HEK293T (cell line): ENCODE measurements around the gene DUSP10.

ENCODE experiments used
- CTCF ChIA-PET: fragments of 350-600 bp; formaldehyde crosslinking; extraction: SDS; loops from one replicate; lab custom pipeline; 2021; ENCODE audit warnings: antibody characterized with exemption, inconsistent platforms; lab: Yijun Ruan, JAX
- POLR2A ChIA-PET: fragments of 350-600 bp; formaldehyde crosslinking; extraction: SDS; loops from one replicate; lab custom pipeline; 2020; ENCODE audit warnings: antibody characterized with exemption, inconsistent platforms; lab: Yijun Ruan, JAX
- DNase-seq: peaks from one replicate; pipeline ENCODE4 v3.0.0; 2012; ENCODE audit warnings: mixed read lengths; ENCODE audit errors: extremely low spot score
- ARNT ChIP-seq: fragments of 450-650 bp; IDR thresholded peaks from 2 replicates; pipeline ENCODE4 v1.6.1; 2017; ENCODE audit warnings: mild to moderate bottlenecking
- BHLHE40 ChIP-seq: fragments of 450-650 bp; IDR thresholded peaks from 2 replicates; pipeline ENCODE4 v1.6.1; 2016; ENCODE audit warnings: mild to moderate bottlenecking, moderate library complexity, borderline replicate concordance
- CTBP1 ChIP-seq: fragments of 450-650 bp; IDR thresholded peaks from 2 replicates; pipeline ENCODE4 v1.6.1; 2016; ENCODE audit warnings: borderline replicate concordance
- ELF4 ChIP-seq: fragments of 450-650 bp; IDR thresholded peaks from 2 replicates; pipeline ENCODE4 v1.6.1; 2017; ENCODE audit warnings: antibody characterized with exemption
- FOXA1 ChIP-seq: fragments of 450-650 bp; IDR thresholded peaks from 2 replicates; pipeline ENCODE4 v1.6.1; 2016; ENCODE audit warnings: mild to moderate bottlenecking
- FOXK2 ChIP-seq: fragments of 450-650 bp; IDR thresholded peaks from 2 replicates; pipeline ENCODE4 v1.6.1; 2016; ENCODE audit warnings: mild to moderate bottlenecking
- FOXM1 ChIP-seq: fragments of 450-650 bp; IDR thresholded peaks from 2 replicates; pipeline ENCODE4 v1.6.1; 2017; ENCODE audit warnings: mild to moderate bottlenecking, borderline replicate concordance
- HDGF ChIP-seq: fragments of 450-650 bp; IDR thresholded peaks from 2 replicates; pipeline ENCODE4 v1.6.1; 2017; ENCODE audit warnings: antibody characterized with exemption, borderline replicate concordance
- L3MBTL2 ChIP-seq: fragments of 450-650 bp; conservative IDR thresholded peaks from 2 replicates; pipeline ENCODE4 v1.6.1; 2016; ENCODE audit warnings: mild to moderate bottlenecking
- LEF1 ChIP-seq: fragments of 450-650 bp; IDR thresholded peaks from 2 replicates; pipeline ENCODE4 v1.6.1; 2017; ENCODE audit warnings: mild to moderate bottlenecking, borderline replicate concordance
- NFRKB ChIP-seq: fragments of 450-650 bp; IDR thresholded peaks from 2 replicates; pipeline ENCODE4 v1.6.1; 2016; ENCODE audit warnings: mild to moderate bottlenecking, moderate library complexity
- SP1 ChIP-seq: fragments of 450-650 bp; IDR thresholded peaks from 2 replicates; pipeline ENCODE4 v1.6.1; 2017
- SUZ12 ChIP-seq: fragments of 450-650 bp; IDR thresholded peaks from 2 replicates; pipeline ENCODE4 v1.6.1; 2016; ENCODE audit warnings: mild to moderate bottlenecking
- TARDBP ChIP-seq: fragments of 450-650 bp; IDR thresholded peaks from 2 replicates; pipeline ENCODE4 v1.6.1; 2016
- ZNF384 ChIP-seq: fragments of 450-650 bp; IDR thresholded peaks from 2 replicates; pipeline ENCODE4 v1.6.1; 2016
- TF ChIP-seq, protein P1 (sequence below): fragments of 450-650 bp; IDR thresholded peaks from 2 replicates; pipeline ENCODE4 v1.6.1; 2016

Gene DUSP10

DNA sequence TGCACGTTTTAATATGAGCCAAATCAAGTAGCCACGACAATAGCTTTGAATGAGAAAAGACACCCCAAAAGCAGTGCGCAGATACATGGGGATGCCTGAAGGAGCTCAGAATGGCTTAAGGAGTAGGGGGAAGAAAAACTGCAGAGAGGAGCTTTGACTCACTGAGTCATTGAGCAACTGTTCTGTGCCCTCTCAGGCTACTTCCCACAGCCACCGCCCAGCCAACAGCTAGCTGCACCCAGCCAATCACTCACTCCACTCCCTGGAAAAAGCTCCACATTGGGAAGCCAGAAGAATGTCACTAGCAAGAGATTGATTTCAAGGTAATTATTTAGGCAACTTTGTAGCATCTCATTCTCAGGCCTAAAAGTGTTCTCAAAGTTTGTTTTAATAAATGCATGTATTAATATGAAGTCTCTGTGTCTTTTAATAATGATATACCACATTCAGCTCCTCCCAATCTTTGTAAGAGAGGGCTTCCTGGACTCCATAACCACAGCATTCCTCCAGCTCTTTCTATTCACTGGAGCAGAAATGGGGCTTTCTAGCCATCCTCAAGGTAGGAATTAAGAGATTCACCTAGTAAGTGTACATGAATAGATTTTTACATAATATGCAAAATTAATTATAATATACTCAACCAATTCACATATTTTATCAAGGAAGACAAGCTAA is 16.8 kb downstream of the DUSP10 start:
- no peak for DNase-seq
- ChIA-PET CTCF (interaction anchor here (0.5 to 0.7 kb wide), 2 partner anchors 15 to 730 kb away, joined by 3 read pairs; no protein-coding TSS in a partner anchor), POLR2A (interaction anchor here (2.2 kb wide), 1 partner anchor 17 kb away, joined by 8 read pairs; the partner anchor contains the start of gene DUSP10)
- no peak for TF ChIP-seq HDGF
- TF ChIP-seq BHLHE40: no peak

DNA sequence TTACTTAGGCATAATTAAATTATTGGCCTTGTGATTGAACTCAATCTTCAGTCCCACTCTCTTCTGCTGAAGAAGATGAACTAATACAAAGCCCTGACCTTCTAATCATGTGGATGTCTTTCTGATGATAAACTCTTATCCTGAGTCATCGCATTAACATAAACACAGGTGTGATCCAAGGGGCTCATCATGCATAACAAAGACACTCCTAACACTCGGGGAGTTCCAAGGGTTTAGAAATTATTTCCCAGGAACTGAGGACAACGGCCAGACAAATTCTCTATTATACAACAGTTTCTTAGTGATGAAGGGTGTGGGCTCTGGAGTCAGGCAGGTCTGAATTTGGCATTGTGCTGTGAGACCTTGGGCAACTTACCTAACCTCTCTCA is 18.0 kb downstream of the DUSP10 start:
- CTCF ChIA-PET: no interaction called here
- TF ChIP-seq SUZ12 (no peak), ARNT (no peak), BHLHE40 (no peak), FOXA1 (no peak), SP1 (no peak), ELF4 (no peak), TARDBP (no peak), L3MBTL2 (no peak), CTBP1 (no peak), LEF1 (no peak), FOXK2 (no peak), HDGF (no peak), FOXM1 (no peak), ZNF384 (no peak), NFRKB (no peak)
- TF ChIP-seq, protein P1, sequence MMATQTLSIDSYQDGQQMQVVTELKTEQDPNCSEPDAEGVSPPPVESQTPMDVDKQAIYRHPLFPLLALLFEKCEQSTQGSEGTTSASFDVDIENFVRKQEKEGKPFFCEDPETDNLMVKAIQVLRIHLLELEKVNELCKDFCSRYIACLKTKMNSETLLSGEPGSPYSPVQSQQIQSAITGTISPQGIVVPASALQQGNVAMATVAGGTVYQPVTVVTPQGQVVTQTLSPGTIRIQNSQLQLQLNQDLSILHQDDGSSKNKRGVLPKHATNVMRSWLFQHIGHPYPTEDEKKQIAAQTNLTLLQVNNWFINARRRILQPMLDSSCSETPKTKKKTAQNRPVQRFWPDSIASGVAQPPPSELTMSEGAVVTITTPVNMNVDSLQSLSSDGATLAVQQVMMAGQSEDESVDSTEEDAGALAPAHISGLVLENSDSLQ: no peak
- POLR2A ChIA-PET: no interaction called here
- DNase-seq: no peak

DNA sequence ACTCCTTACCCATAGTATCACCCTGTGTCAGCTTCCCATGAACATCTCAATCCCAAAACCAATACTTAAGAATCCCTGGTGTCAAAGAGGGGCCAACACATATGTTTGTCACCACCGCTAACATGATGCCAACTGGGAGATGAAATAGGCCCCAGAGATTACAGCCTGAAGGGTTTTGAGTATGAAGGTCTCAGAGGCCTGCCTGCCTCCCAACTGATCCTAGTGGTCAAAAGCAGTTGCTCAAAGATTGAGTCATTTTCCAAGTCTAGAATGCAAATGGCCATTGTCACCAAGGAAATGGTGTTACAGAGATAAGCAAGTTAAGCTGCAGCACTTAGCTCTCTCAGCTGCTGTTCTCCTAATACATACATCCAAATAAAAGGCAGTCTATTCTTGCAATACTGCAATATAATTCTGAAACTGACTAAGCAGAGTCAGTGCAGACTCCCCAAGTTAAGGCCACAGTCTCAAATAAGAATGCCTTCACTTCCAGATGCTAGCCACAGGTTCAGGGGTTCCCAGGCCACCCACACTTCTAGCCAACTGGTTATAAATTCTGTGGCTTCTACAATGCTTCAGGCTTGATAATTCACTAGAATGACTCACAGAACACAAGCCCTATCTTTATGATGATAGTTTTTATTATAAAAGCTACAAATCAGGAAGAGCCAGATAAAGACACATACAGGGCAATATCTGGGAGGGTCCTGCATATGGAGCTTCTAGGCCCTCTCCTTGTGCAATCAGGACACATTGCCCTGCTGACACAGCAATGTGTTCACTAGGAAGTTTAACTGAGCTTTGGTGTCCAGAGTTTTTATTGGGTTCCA is 18.7 kb downstream of the DUSP10 start:
- DNase-seq: no peak
- no peak for TF ChIP-seq L3MBTL2
- no peak for TF ChIP-seq FOXA1
- TF ChIP-seq ELF4: no peak
- TF ChIP-seq HDGF: no peak
- TF ChIP-seq CTBP1: no peak
- no peak for TF ChIP-seq ARNT
- no peak for TF ChIP-seq LEF1
- no peak for TF ChIP-seq BHLHE40
- TF ChIP-seq SP1: no peak
- no peak for TF ChIP-seq TARDBP
- no peak for TF ChIP-seq ZNF384
- no peak for TF ChIP-seq FOXM1
- ChIA-PET CTCF (interaction anchor here (0.7 to 0.9 kb wide), 2 partner anchors 18 to 732 kb away, joined by 3 read pairs; no protein-coding TSS in a partner anchor), POLR2A (no interaction called here)

DNA sequence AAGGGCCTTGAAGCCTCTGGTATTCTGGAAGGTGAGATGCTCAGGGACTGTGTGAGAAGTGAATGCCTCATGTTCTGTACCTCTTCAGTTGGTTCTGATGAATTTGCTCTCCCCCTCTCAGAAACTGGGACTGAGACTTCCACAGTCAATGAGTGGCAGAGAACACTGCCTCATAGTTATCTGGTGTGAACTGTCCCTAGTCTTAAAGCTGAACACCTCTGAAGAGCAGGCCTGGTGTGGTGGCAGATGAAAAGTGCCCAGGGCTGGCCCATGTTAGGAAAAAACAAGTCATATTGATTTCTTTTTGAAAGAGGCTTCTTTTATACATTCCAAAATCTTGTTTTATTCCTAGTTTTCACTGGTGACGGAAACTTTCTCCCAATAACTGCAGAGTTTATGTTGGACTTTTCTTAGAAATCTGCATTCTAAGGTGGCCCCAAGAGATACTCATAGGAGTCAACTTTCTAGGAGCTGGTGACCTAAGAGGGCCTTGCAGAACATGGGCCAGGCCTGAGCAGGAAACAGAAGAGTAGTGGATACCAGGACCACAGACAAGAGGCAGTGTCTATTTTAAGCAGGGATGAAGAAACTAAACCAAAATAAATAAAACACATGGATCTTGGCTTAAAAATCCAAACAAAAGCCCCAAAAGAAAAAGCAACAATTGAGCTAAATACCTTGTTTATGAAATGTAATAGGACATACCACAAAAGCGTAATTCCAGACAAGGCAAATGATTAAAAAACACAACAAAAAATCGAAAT is 19.5 kb downstream of the DUSP10 start:
- ChIA-PET CTCF (interaction anchor here (0.9 kb wide), 1 partner anchor 733 kb away, joined by 3 read pairs; no protein-coding TSS in a partner anchor), POLR2A (no interaction called here)
- no peak for TF ChIP-seq FOXK2
- no peak for TF ChIP-seq LEF1
- TF ChIP-seq, protein P1: no peak
- TF ChIP-seq HDGF: no peak
- TF ChIP-seq L3MBTL2: no peak
- no peak for TF ChIP-seq ARNT
- TF ChIP-seq ELF4: no peak
- no peak for TF ChIP-seq NFRKB
- no peak for TF ChIP-seq CTBP1
- no peak for TF ChIP-seq SUZ12
- no peak for TF ChIP-seq ZNF384
- TF ChIP-seq BHLHE40: no peak
- no peak for TF ChIP-seq FOXM1
- no peak for TF ChIP-seq FOXA1
- DNase-seq: no peak

DNA sequence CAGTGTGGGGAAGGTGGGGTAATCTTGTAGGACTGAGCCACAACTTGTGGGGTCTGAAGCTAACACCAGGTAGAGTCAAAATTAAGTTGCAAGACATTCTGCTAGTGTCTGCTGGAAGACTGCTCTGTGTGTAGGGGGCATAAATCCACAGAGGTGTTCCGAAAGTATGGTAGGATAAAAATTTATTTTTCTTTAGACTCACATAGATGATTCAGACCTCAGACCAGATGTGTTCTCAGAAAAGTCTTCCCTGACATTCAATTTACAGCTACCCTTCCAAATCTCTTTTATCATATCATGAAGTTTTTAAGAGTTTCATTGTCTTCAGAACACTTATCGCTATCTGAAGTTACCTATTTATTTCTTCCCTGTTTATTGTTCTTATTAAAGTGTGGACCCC is 21.3 kb downstream of the DUSP10 start:
- POLR2A ChIA-PET: interaction anchor here (4.6 kb wide), 1 partner anchor 21 kb away, joined by 25 read pairs; the partner anchor contains the start of gene DUSP10
- CTCF ChIA-PET: interaction anchor here (0.9 kb wide), 1 partner anchor 9 kb away, joined by 3 read pairs; no protein-coding TSS in a partner anchor

DNA sequence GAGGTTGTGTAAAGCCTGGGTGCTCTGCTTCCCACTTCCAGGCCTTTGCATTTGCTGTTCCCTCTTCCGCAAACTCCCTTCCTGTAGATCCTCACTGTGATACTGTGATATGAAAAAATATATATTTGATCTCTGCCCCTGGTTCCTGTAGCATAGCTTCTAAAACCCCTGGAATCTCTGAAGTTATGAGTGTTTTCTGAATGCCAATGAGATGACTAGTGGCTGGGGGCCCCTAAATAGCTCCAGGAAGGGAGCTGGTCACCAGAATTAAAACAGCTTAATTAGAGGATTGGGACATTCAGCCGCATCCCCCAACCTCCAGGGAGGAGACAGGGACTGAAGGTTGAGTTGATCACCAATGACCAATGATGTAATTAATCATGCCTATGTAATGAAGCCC is 21.9 kb downstream of the DUSP10 start:
- POLR2A ChIA-PET: interaction anchor here (4.6 kb wide), 1 partner anchor 21 kb away, joined by 25 read pairs; the partner anchor contains the start of gene DUSP10
- TF ChIP-seq, protein P1: no peak
- TF ChIP-seq FOXM1 (no peak), BHLHE40 (no peak), CTBP1 (no peak), LEF1 (no peak)
- DNase-seq: no peak
- CTCF ChIA-PET: no interaction called here

More for the DNA sequence above, 21.3 kb downstream of the DUSP10 start:
- DNase-seq: no peak
- no peak for TF ChIP-seq HDGF
